HS-5 (cell line): ENCODE data around the gene RNF135.
"Not testable (repeated sequence)": the region's sequence is repeated elsewhere in the genome, so short reads cannot be mapped to it uniquely, and the experiment has no call there.

Experiments
- DNase-seq: peaks from one replicate; pipeline ENCODE4 v3.0.0-alpha.2; 2012; ENCODE audit warnings: low read depth

Gene RNF135

GRCh38 chr17:31002047-31002446 lies 31.2 kb downstream of the RNF135 start:
- no peak for DNase-seq

- DNase-seq = no peak
Measured at GRCh38 chr17:31003225-31003866, 32.5 kb downstream of the RNF135 start.

- DNase-seq = no peak
Measured at GRCh38 chr17:31004160-31004559, 33.3 kb downstream of the RNF135 start.

- no peak for DNase-seq
Measured at GRCh38 chr17:31007695-31008373, 37.0 kb downstream of the RNF135 start.

GRCh38 chr17:31008374-31009041 lies 37.7 kb downstream of the RNF135 start:
- no peak for DNase-seq

- DNase-seq = not testable (repeated sequence)
Measured at GRCh38 chr17:31009042-31009702, 38.3 kb downstream of the RNF135 start.

- not testable (repeated sequence) for DNase-seq
Measured at GRCh38 chr17:31010014-31010413, 39.2 kb downstream of the RNF135 start.

GRCh38 chr17:31013844-31014243 lies 43.0 kb downstream of the RNF135 start:
- DNase-seq = no peak

GRCh38 chr17:31015639-31016038 lies 44.8 kb downstream of the RNF135 start:
- DNase-seq = no peak

GRCh38 chr17:31019004-31019403 lies 48.2 kb downstream of the RNF135 start:
- no peak for DNase-seq

- DNase-seq = not testable (repeated sequence)
Measured at GRCh38 chr17:31023171-31023570, 52.3 kb downstream of the RNF135 start.

- no peak for DNase-seq
Measured at GRCh38 chr17:31031841-31032240, 61.0 kb downstream of the RNF135 start.

- not testable (repeated sequence) for DNase-seq
Measured at GRCh38 chr17:31035611-31036010, 64.8 kb downstream of the RNF135 start.

- not testable (repeated sequence) for DNase-seq
Measured at GRCh38 chr17:31040837-31041236, 70.0 kb downstream of the RNF135 start.

GRCh38 chr17:31042378-31042777 lies 71.5 kb downstream of the RNF135 start:
- not testable (repeated sequence) for DNase-seq

- DNase-seq = not testable (repeated sequence)
Measured at GRCh38 chr17:31046856-31047425, 76.1 kb downstream of the RNF135 start.

GRCh38 chr17:31048142-31048541 lies 77.3 kb downstream of the RNF135 start:
- DNase-seq = no peak

GRCh38 chr17:31048780-31049179 lies 77.9 kb downstream of the RNF135 start:
- no peak for DNase-seq
